Activated T-helper 1 cell treated with Interleukin-2 at 50 U/mL for 16 hours (primary cell): ENCODE data around the gene MTURN.

Experiments
- DNase-seq: peaks from one replicate; pipeline ENCODE4 v3.0.0-alpha.2; 2020; ENCODE audit warnings: low read depth

MTURN gene

GRCh38 chr7:30136117-30136731, 1.4 kb downstream of the MTURN start:
- no peak for DNase-seq

- no peak for DNase-seq
Measured at GRCh38 chr7:30136743-30137485, 2.1 kb downstream of the MTURN start.

DNA sequence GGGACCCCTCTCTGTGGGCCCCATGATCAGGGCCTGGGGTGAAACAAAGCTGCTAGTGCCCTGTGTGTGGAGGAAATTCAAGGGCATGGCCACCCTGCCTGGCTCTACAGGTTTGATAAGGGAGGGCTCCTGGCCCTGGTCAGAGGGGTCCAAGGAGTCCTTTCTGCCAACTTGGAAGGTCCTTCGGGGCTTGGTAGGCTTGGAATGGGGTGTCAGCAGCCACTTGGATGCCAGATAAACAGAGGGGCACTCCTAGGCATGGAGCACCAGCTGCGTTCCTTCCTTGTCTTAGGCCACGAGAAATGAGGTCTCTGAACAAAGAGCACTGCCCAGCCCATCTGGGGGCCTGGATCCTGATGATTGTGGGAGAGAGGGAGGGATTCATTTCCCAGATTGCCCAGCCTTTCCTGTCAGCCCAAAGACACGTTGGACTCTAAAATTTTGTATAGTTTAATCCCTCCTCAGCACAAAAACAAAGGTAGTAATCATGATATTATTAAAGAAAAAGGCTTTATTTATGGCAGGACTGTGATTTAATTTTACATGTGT, 5.1 kb downstream of the MTURN start:
- no peak for DNase-seq

DNA sequence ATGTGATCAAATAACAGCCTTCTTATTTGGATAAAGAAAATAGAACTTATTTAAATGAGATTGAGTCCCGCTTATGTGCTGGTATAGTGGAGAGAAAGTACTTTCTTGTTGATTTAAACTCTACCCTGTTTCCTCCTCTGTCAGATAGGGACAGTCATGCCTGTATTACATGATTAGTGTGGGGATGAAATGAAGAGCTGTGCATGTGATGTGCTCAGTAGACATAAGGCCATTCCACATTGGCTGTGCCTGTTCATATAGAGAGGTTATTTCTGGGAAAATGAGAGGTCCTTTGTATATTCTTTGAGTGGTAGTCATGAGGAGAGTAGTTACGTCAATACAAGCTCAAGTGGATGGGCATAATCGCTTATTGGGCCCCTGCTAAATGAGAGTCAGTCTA, 5.7 kb downstream of the MTURN start:
- DNase-seq = no peak

DNA sequence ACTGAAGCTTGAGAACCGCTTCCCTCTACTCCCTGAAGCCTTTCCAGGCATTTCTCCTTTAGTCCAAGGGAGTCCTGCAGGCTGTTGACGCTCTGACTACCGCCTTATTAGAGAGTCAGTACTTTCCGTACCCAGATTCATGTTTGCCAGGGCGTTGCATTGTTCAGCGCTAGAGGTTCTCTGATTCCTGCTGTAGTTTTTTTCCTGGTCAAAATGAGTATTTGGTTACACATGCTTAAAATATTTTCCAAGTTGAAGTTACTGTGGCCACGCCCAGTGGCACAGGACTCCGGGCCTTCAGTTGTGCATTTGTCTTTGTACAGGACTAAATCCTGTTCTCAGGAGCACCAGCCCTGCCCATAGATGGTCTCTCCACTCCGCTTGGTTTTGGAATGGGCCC, 7.9 kb downstream of the MTURN start:
- no peak for DNase-seq

GRCh38 chr7:30143748-30144251, 9.0 kb downstream of the MTURN start:
- DNase-seq = no peak

DNA sequence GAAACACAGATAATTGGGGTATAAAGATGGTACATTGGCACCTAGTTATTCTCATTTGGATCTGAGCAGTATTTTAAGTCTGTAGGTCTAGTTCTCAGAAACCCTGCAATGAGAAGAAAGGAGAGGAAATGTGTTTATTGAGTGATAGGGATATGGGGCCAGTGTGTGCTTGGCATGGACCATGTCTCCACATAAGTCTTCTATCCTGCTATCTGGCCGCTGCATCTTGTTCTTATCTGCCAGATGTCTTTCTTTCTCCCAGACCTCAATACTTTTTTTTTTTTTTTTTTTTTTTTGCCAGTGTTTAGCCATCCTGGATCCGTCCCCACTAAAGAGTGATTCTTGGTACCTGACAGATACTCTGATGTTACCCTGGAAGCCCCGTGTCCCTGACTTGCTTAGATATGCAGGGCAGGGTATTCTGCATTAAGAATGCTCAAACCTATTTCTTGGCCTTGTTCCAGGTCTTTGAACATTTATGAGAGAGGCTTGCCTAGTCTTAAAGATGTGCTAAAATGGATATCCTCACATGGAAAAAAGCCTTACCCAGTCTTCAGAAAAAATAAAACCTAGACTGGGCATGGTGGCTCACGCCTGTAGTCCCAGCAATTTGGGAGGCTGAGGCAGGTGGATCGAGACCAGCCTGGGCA, 10.0 kb downstream of the MTURN start:
- no peak for DNase-seq

GRCh38 chr7:30145426-30145970, 10.7 kb downstream of the MTURN start:
- DNase-seq = no peak

GRCh38 chr7:30146127-30146612, 11.4 kb downstream of the MTURN start:
- no peak for DNase-seq

DNA sequence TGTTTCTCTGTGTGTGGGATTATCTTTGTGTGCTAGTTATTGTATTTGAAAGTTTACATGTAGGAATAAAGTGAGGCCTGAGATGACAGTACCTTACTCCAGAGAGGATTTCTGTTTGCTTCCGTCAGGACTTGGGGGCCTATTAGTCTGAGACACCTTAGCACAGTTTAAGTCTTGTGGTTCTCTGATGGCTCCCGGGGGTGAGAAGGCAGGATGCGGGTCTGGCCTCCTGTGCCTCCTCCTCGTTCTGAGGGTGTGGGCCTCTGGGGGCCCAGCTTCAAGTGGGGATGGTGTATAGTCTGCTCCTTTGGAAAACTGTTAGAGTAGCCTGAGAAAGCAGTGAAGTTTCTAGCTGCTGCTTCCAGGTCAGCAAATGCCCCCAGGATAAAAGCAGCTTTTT, 12.4 kb downstream of the MTURN start:
- DNase-seq = no peak

GRCh38 chr7:30147785-30148184, 13.0 kb downstream of the MTURN start:
- no peak for DNase-seq

- no peak for DNase-seq
Measured at GRCh38 chr7:30148426-30148825, 13.6 kb downstream of the MTURN start.

DNA sequence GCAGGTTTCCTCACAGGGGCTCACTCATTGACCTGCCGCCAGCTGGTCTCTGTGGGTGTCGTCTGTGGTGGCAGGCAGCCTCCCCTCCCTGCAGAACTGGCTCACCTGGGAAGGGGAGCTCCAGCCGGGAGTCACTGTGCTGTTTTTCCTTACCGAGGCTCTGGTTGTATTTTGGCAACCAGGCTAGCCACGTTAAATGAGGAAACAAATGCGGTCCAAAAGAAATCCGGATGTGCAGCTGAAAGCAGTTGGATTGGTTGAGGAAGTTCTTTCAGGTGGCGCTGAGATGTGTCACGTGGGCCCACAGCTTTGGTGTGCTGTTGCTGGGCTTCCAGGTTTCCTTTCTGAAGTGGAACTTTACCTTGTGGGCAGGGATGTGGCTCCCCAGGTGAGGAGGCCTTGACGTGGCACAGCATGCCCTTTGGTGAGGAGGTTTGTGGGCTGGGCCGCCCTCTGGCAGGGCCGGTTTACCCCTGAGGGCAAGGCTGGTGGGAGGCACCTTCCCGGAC, 14.2 kb downstream of the MTURN start:
- DNase-seq = peak; percentile 9

DNA sequence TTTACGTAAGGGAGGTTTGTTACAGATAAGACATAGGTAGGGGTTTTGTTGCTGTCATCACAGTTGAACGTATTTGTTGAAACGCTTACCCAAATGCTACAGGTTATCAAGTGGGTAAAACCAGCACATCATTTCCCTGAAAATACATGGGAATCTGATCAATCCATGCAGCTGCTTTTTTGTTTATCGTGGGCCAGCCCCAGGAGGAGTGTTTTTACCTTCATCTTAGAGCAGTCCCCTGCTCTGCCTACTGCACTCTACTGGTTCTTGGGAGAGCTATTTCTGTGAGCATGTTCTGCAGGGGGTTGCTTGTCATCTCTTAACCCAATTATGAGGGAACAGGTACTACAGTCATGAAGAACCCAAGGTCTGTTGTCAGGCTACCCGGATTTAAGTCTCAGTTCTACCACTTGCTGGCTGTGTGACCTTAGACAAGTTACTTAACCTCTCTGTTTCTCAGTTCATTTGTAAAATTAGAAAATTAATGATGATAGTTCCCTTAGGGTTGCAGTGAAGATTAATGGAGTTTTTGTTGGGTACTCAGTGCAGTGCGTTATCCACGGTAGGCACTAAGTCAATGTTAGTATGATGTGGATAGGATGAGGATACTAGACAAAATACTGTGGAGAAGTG, 15.0 kb downstream of the MTURN start:
- DNase-seq = no peak

- DNase-seq = no peak
Measured at GRCh38 chr7:30150711-30151110, 15.9 kb downstream of the MTURN start.

GRCh38 chr7:30154111-30154587, 19.4 kb downstream of the MTURN start:
- DNase-seq = no peak

- DNase-seq = no peak
Measured at GRCh38 chr7:30155481-30155880, 20.7 kb downstream of the MTURN start.

DNA sequence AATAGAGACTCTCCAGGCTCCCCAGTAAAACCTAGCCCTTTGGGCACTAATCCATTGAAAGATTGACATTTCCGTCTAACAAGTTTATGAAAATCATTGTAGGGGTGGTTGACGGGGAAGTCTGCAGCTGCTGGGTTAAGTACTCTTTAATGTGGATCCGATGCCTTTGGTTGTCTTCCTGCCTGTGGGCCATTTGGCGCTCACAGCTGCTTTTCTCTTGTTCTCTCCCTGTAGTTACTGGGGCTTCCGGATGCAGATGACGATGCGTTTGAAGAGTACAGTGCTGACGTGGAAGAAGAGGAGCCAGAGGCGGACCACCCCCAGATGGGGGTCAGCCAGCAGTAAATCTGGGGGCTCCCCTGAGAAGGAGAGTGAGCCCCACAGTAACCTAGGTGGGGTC, 22.4 kb downstream of the MTURN start:
- no peak for DNase-seq

GRCh38 chr7:30159163-30159562, 24.4 kb downstream of the MTURN start:
- no peak for DNase-seq

GRCh38 chr7:30159698-30160143, 24.9 kb downstream of the MTURN start:
- no peak for DNase-seq

DNA sequence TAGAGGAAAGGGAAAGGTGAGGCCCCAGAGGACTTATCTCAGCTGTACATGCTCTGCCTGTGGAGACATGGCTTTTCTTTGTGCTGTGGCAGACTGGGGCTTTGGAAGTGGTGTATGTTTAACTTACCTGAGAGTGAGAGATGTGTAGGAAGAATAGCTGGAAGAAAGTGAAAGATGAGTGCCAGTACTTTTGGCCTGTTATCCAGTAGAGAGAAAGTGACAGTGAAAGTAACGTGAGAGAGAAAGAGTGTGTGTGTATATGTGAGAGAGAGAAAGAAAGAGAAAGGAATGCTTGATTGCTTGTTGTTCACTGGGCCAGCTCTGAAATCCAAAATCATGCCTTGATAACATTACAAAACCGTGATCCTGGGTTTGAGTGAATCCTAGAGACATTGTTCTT, 25.5 kb downstream of the MTURN start:
- no peak for DNase-seq

DNA sequence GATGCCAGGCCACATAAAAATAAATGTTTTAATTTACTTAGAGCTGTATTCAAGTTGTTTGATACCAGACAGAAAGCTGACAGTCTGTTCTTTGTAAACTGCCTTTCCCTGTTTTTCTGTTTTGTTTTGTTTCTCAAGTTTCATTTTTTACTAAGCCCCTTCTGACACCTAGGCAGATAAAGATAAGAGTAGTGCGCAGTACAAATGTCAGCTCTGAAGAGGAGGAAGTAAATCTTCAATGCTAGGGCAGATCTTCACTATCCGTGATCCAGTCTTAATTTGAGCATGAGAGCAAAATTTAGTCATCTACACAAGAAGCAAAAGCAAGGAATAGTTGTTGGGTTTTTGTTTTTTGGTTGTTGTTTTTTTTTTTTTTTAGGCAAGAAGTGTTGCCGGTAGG, 27.3 kb downstream of the MTURN start:
- no peak for DNase-seq
